HepG2 (cell line): ENCODE data around the gene ZNF19. TPM values are rescaled to one million over a fixed set of nuclear protein-coding genes. Genes with fewer than 3 reads are reported as not detected.

Experiments used
- ATAC-seq: fragments of 200-7000 bp; cut with Tn5 transposase; 3 replicates; pipeline ENCODE4 v1.9.1; 2020; ENCODE audit warnings: mild to moderate bottlenecking, moderate library complexity
- BruUV-seq: library from RNA; stranded (reverse); fragments of 400-500 nt; replicated peaks from 2 replicates; lab custom pipeline; 2021; lab: Mats Ljungman, UMichigan
- CTCF ChIA-PET: fragments of 300-600 bp; formaldehyde crosslinking; extraction: SDS; loops from one replicate; lab custom pipeline; 2021; ENCODE audit warnings: low total read pairs, inconsistent platforms, low intra/inter-chr PET ratio; lab: Yijun Ruan, JAX
- POLR2A ChIA-PET: fragments of 350-600 bp; sonication (Branson Sonifier 250); formaldehyde crosslinking; loops from one replicate; lab custom pipeline; 2020; ENCODE audit warnings: antibody characterized with exemption, inconsistent platforms; lab: Yijun Ruan, JAX
- DNase-seq: peaks from one replicate; pipeline ENCODE4 v3.0.0-alpha.2; 2015; ENCODE audit warnings: low spot score
- FAIRE-seq: peaks from 3 replicates; lab custom pipeline; 2011; peaks lifted over from hg19 to GRCh38; lab: Jason Lieb, UNC
- H2AFZ ChIP-seq: one replicate; pipeline ENCODE4 v1.6.1; 2011; ENCODE audit warnings: low read length, inconsistent platforms
- H3K27ac ChIP-seq: fragments of 300-600 bp; 3 replicates; pipeline ENCODE4 v1.8.0; 2011; ENCODE audit warnings: mixed run types, mild to moderate bottlenecking, mixed read lengths, low read length, inconsistent platforms; ENCODE audit not compliant: insufficient read depth; ENCODE audit errors: extremely low read length
- H3K27me3 ChIP-seq, 2 experiments: fragments of 200-600 bp in 1 of 2; 2 replicates in 1 of 2; 3 replicates in 1 of 2; pipeline versions ENCODE4 v1.6.0 to v1.8.0; 2011; ENCODE audit warnings: low read length in 2 of 2, mild to moderate bottlenecking in 2 of 2, moderate library complexity in 2 of 2, inconsistent platforms in 1 of 2; ENCODE audit not compliant: insufficient read depth in 2 of 2, control insufficient read depth in 1 of 2
- H3K36me3 ChIP-seq, 2 experiments: fragments of 200-600 bp in 1 of 2; replicated peaks in 1 of 2; 2 replicates in 1 of 2; 3 replicates in 1 of 2; pipeline versions ENCODE4 v1.5.1 to v1.8.0; 2011; ENCODE audit warnings: low read length in 2 of 2, inconsistent platforms in 1 of 2; ENCODE audit not compliant: insufficient read depth in 2 of 2, control insufficient read depth in 1 of 2
- H3K4me1 ChIP-seq: 2 replicates; pipeline ENCODE4 v1.5.1; 2012; ENCODE audit warnings: low read length, inconsistent platforms; ENCODE audit not compliant: insufficient read depth
- H3K4me2 ChIP-seq: 2 replicates; pipeline ENCODE4 v1.6.0; 2011; ENCODE audit warnings: low read depth, low read length, inconsistent platforms
- H3K4me3 ChIP-seq, 3 experiments: fragments of 200-600 bp in 1 of 3; sonication (generic), shearing (Covaris generic) in 1 of 3; replicated peaks in 1 of 3; 2 replicates each; pipeline ENCODE4 v1.5.1; 2011 to 2016; ENCODE audit warnings: low read length in 3 of 3, inconsistent platforms in 2 of 3, low read depth in 2 of 3, mild to moderate bottlenecking in 2 of 3, control low read depth in 1 of 3, mixed read lengths in 1 of 3; ENCODE audit not compliant: insufficient read depth in 1 of 3
- H3K79me2 ChIP-seq: one replicate; pipeline ENCODE4 v1.6.1; 2011; ENCODE audit warnings: low read length, inconsistent platforms; ENCODE audit not compliant: insufficient read depth
- H3K9ac ChIP-seq: 2 replicates; pipeline ENCODE4 v1.6.0; 2011; ENCODE audit warnings: mild to moderate bottlenecking, low read depth, low read length, inconsistent platforms; ENCODE audit not compliant: insufficient read depth
- H3K9me3 ChIP-seq: 2 replicates; pipeline ENCODE4 v1.5.1; 2012; ENCODE audit warnings: mild to moderate bottlenecking, low read length
- H4K20me1 ChIP-seq: 2 replicates; pipeline ENCODE4 v1.6.0; 2011; ENCODE audit warnings: inconsistent platforms, mild to moderate bottlenecking, low read length, moderate library complexity; ENCODE audit not compliant: insufficient read depth
- DMAP1 ChIP-seq: IDR thresholded peaks from 2 replicates; pipeline ENCODE4 v1.6.1; 2016
- SAFB2 ChIP-seq: sonication (generic); formaldehyde crosslinking; IDR thresholded peaks from 2 replicates; pipeline ENCODE4 v1.5.1; 2020; ENCODE audit warnings: missing genetic modification reagents, low read depth, mild to moderate bottlenecking, borderline replicate concordance
- TEAD3 ChIP-seq: optimal IDR thresholded peaks from 2 replicates; pipeline ENCODE3; 2016; ENCODE audit warnings: borderline replicate concordance
- ZNF564 ChIP-seq: sonication (generic); formaldehyde crosslinking; IDR thresholded peaks from 2 replicates; pipeline ENCODE4 v1.8.1; 2023; ENCODE audit warnings: mild to moderate bottlenecking, missing genetic modification reagents
- ZNF569 ChIP-seq: sonication (generic); formaldehyde crosslinking; IDR thresholded peaks from 2 replicates; pipeline ENCODE4 v1.5.0; 2020; ENCODE audit warnings: mild to moderate bottlenecking, missing genetic modification reagents, moderate library complexity, borderline replicate concordance
- ZNF629 ChIP-seq: sonication (generic); formaldehyde crosslinking; conservative IDR thresholded peaks from 2 replicates; pipeline ENCODE4 v1.5.0; 2020; ENCODE audit warnings: missing genetic modification reagents
- ZNF746 ChIP-seq: sonication (generic); formaldehyde crosslinking; IDR thresholded peaks from 2 replicates; pipeline ENCODE4 v1.8.0; 2022; ENCODE audit warnings: mild to moderate bottlenecking, missing genetic modification reagents
- WGBS: methylation state at CpG from one replicate; pipeline ENCODE4 v1.1.6; 2017; ENCODE audit warnings: low lambda C conversion rate; 5-methylcytosine and 5-hydroxymethylcytosine counted together
- in situ Hi-C: cut with HindIII; loops from 2 replicates; pipeline ENCODE4 v1.10.0; 2017; ENCODE audit warnings: low pct_unique_long_range_greater_than_20kb; ENCODE audit not compliant: extremely low pct_ligation_motif_present
- intact Hi-C: fragments of 100-400 bp; cut with micrococcal nuclease; formaldehyde crosslinking; loops from one replicate; pipeline ENCODE4 v1.10.0; 2022; ENCODE audit not compliant: unreplicated experiment
- polyA plus RNA-seq, 8 experiments: library from polyadenylated mRNA; depleted of rRNA in 3 of 8; stranded (reverse) in 7 of 8; unstranded in 1 of 8; fragments of >200 nt; fragmentation: Illumina TruSeq in 4 of 8; extraction: Trizol in 4 of 8; gene quantifications; 2 replicates each; pipeline versions ENCODE4 v1.2.1 to v1.2.3, GENCODE V29; 2011 to 2016; ENCODE audit warnings: low read depth in 4 of 8, missing spikeins in 1 of 8, mixed read lengths in 1 of 8; ENCODE audit not compliant: insufficient read depth in 1 of 8
- total RNA-seq, 5 experiments: library from RNA; depleted of rRNA; stranded (reverse); fragments of >200 nt; fragmentation: Illumina TruSeq; extraction: Trizol; gene quantifications; 2 replicates each; pipeline ENCODE4 v1.2.3, GENCODE V29; 2016; ENCODE audit warnings: low read depth in 1 of 5
- TF ChIP-seq, protein P1 (sequence below): sonication (generic); formaldehyde crosslinking; IDR thresholded peaks from 2 replicates; pipeline ENCODE4 v1.4.0; 2020; ENCODE audit warnings: missing genetic modification reagents
- TF ChIP-seq, protein P2 (sequence below): sonication (generic); formaldehyde crosslinking; IDR thresholded peaks from 2 replicates; pipeline ENCODE4 v1.8.1; 2023; ENCODE audit warnings: mild to moderate bottlenecking, missing genetic modification reagents
- TF ChIP-seq, protein P3 (sequence below): sonication (generic); formaldehyde crosslinking; IDR thresholded peaks from 2 replicates; pipeline ENCODE4 v1.5.1; 2020; ENCODE audit warnings: missing genetic modification reagents, mild to moderate bottlenecking, borderline replicate concordance
- TF ChIP-seq, protein P4 (sequence below): sonication (generic); formaldehyde crosslinking; IDR thresholded peaks from 2 replicates; pipeline ENCODE4 v1.9.0; 2021; ENCODE audit warnings: missing genetic modification reagents, borderline replicate concordance

Gene ZNF19
- total and polyA plus RNA-seq, 2 of the 13 experiments (the other 11 are each of a cell fraction or from before 2014, with no cell fraction given): 3.2 to 5.8 TPM

DNA sequence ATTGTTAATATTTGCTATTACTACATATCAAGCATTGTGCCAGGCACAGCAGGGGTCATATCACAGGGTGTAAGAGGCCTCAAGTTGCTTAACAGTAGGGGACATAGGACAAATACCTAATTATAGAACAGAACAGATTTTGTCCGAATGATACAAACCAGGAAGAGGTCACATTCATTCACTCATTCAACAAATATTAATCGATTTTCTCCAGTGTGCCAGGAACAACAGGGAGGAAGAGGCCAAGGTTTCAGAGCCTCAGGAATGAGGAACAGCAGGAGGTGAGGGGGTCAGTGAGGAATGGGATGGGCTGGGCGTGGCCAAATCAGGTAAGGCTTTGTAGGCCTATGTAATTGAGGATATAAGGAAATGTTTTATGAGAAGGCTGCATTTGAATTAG is 25.9 kb upstream of the ZNF19 start:
- H3K4me3 ChIP-seq: no peak overlapping the region
- H2AFZ ChIP-seq: no peak overlapping the region
- ATAC-seq (no peak), FAIRE-seq (no peak), DNase-seq (no peak)
- H4K20me1 ChIP-seq: no peaks in the 10 kb centered on the region
- BruUV-seq: no TSS peak
- WGBS: 8% methylated on average over 3 of the region's 3 CpGs
- ChIA-PET CTCF (no interaction called here), POLR2A (no interaction called here)
- H3K9me3 ChIP-seq: no peaks in the 10 kb centered on the region
- H3K4me1 ChIP-seq: peaks cover 7% of the 10 kb centered on the region; the same call in 1 of the 2 replicates
- intact Hi-C loops: no loop called here
- no peak overlapping the region for H3K9ac ChIP-seq
- H3K27ac ChIP-seq: no peak overlapping the region
- in situ Hi-C loops: no loop called here
- H3K36me3 ChIP-seq: no peaks in the 10 kb centered on the region
- peaks cover 1 to 18% of the 10 kb centered on the region in 2 experiments; a peak in 2 of 5 replicates for H3K27me3 ChIP-seq
- no peak overlapping the region for H3K4me2 ChIP-seq
- TF ChIP-seq DMAP1 (CRISPR knock-in tag): no peak
- peak; percentile 35 for TF ChIP-seq TEAD3 (CRISPR knock-in tag)
- no peak for TF ChIP-seq ZNF564 (CRISPR knock-in tag)
- H3K79me2 ChIP-seq: no peaks in the 10 kb centered on the region

DNA sequence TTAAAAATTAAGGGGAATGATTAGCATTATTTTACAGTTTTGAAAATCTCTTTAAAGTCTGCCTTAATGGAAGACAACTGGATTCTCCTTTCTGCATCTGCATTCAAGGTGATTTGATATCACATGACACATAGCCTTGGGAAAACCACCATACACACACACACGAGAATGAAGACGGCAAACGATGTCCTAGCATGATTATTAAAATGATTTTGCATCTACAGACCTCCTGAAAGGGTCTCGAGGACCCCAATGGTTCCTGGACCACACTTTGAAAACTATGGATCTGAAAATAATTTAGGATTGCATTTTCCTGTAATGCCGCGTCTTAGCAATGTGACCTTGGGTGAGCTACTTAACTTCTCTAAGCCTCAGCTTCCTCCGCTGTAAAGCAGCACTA is 25.4 kb upstream of the ZNF19 start:
- no peak overlapping the region for H3K27ac ChIP-seq
- in situ Hi-C loops: no loop called here
- H3K4me2 ChIP-seq: no peak overlapping the region
- 42% methylated on average over 7 of the region's 7 CpGs for WGBS
- peaks cover 2% of the 10 kb centered on the region; the same call in 1 of the 2 replicates for H3K4me1 ChIP-seq
- peaks cover 1 to 18% of the 10 kb centered on the region in 2 experiments; a peak in 2 of 5 replicates for H3K27me3 ChIP-seq
- intact Hi-C loops: no loop called here
- H3K9me3 ChIP-seq: no peaks in the 10 kb centered on the region
- no peaks in the 10 kb centered on the region for H3K36me3 ChIP-seq
- H3K79me2 ChIP-seq: no peaks in the 10 kb centered on the region
- ATAC-seq (no peak), FAIRE-seq (no peak), DNase-seq (no peak)
- POLR2A ChIA-PET: no interaction called here
- no peaks in the 10 kb centered on the region for H4K20me1 ChIP-seq
- no peak overlapping the region for H3K4me3 ChIP-seq
- CTCF ChIA-PET: no interaction called here
- BruUV-seq: no TSS peak
- H3K9ac ChIP-seq: no peak overlapping the region
- H2AFZ ChIP-seq: no peak overlapping the region
- TF ChIP-seq, protein P1, sequence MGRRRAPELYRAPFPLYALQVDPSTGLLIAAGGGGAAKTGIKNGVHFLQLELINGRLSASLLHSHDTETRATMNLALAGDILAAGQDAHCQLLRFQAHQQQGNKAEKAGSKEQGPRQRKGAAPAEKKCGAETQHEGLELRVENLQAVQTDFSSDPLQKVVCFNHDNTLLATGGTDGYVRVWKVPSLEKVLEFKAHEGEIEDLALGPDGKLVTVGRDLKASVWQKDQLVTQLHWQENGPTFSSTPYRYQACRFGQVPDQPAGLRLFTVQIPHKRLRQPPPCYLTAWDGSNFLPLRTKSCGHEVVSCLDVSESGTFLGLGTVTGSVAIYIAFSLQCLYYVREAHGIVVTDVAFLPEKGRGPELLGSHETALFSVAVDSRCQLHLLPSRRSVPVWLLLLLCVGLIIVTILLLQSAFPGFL: no peak
- TF ChIP-seq, protein P2, sequence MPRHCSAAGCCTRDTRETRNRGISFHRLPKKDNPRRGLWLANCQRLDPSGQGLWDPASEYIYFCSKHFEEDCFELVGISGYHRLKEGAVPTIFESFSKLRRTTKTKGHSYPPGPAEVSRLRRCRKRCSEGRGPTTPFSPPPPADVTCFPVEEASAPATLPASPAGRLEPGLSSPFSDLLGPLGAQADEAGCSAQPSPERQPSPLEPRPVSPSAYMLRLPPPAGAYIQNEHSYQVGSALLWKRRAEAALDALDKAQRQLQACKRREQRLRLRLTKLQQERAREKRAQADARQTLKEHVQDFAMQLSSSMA (CRISPR knock-in tag): no peak
- TF ChIP-seq SAFB2 (CRISPR knock-in tag) (no peak), ZNF569 (no peak), ZNF746 (CRISPR knock-in tag) (no peak), ZNF629 (CRISPR knock-in tag) (no peak)
- TF ChIP-seq, protein P3, sequence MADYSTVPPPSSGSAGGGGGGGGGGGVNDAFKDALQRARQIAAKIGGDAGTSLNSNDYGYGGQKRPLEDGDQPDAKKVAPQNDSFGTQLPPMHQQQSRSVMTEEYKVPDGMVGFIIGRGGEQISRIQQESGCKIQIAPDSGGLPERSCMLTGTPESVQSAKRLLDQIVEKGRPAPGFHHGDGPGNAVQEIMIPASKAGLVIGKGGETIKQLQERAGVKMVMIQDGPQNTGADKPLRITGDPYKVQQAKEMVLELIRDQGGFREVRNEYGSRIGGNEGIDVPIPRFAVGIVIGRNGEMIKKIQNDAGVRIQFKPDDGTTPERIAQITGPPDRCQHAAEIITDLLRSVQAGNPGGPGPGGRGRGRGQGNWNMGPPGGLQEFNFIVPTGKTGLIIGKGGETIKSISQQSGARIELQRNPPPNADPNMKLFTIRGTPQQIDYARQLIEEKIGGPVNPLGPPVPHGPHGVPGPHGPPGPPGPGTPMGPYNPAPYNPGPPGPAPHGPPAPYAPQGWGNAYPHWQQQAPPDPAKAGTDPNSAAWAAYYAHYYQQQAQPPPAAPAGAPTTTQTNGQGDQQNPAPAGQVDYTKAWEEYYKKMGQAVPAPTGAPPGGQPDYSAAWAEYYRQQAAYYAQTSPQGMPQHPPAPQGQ (CRISPR knock-in tag): no peak
- TF ChIP-seq, protein P4, sequence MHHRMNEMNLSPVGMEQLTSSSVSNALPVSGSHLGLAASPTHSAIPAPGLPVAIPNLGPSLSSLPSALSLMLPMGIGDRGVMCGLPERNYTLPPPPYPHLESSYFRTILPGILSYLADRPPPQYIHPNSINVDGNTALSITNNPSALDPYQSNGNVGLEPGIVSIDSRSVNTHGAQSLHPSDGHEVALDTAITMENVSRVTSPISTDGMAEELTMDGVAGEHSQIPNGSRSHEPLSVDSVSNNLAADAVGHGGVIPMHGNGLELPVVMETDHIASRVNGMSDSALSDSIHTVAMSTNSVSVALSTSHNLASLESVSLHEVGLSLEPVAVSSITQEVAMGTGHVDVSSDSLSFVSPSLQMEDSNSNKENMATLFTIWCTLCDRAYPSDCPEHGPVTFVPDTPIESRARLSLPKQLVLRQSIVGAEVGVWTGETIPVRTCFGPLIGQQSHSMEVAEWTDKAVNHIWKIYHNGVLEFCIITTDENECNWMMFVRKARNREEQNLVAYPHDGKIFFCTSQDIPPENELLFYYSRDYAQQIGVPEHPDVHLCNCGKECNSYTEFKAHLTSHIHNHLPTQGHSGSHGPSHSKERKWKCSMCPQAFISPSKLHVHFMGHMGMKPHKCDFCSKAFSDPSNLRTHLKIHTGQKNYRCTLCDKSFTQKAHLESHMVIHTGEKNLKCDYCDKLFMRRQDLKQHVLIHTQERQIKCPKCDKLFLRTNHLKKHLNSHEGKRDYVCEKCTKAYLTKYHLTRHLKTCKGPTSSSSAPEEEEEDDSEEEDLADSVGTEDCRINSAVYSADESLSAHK: no peak
